GM12878 (cell line): ENCODE measurements around the gene MYH6. TPM values are rescaled to one million over a fixed set of nuclear protein-coding genes. Genes with fewer than 3 reads are reported as not detected.

Experiments used
- ATAC-seq: fragments of 200-7000 bp; cut with Tn5 transposase; 3 replicates; pipeline ENCODE4 v1.9.1; 2020; ENCODE audit warnings: mild to moderate bottlenecking, moderate library complexity
- BruUV-seq: library from RNA; stranded (reverse); fragments of 400-500 nt; replicated peaks from 2 replicates; lab custom pipeline; 2021; lab: Mats Ljungman, UMichigan
- CTCF ChIA-PET: fragments of 300-600 bp; sonication (Branson Sonifier 250); formaldehyde crosslinking; extraction: SDS; loops from one replicate; lab custom pipeline; 2021; ENCODE audit warnings: inconsistent platforms; lab: Yijun Ruan, JAX
- POLR2A ChIA-PET: fragments of 350-600 bp; formaldehyde crosslinking; extraction: SDS; loops from one replicate; lab custom pipeline; 2021; ENCODE audit warnings: inconsistent platforms; lab: Charles Lee
- RAD21 ChIA-PET: fragments of 300-600 bp; sonication (Branson Sonifier 250); formaldehyde crosslinking; loops from one replicate; lab custom pipeline; 2023; ENCODE audit warnings: antibody characterized with exemption; ENCODE audit not compliant: unreplicated experiment; lab: Charles Lee
- SMC1A ChIA-PET: fragments of 300-600 bp; sonication (Branson Sonifier 250); formaldehyde crosslinking; loops from one replicate; lab custom pipeline; 2023; ENCODE audit not compliant: unreplicated experiment, uncharacterized antibody; lab: Charles Lee
- DNase-seq: peaks from one replicate; pipeline ENCODE4 v3.0.0-alpha.2; 2011; ENCODE audit warnings: low read depth, low spot score
- FAIRE-seq: peaks from 3 replicates; lab custom pipeline; 2011; peaks lifted over from hg19 to GRCh38; lab: Jason Lieb, UNC
- H2AFZ ChIP-seq: 2 replicates; pipeline ENCODE4 v1.6.0; 2011; ENCODE audit warnings: low read depth, low read length, control low read depth; ENCODE audit not compliant: control insufficient read depth
- H3K27ac ChIP-seq: 2 replicates; pipeline ENCODE4 v1.5.1; 2011; ENCODE audit warnings: control low read depth; ENCODE audit not compliant: control insufficient read depth, insufficient read depth
- H3K27me3 ChIP-seq, 2 experiments: replicated peaks in 1 of 2; 2 replicates each; pipeline versions ENCODE4 v1.6.0 to v1.6.1; 2011; ENCODE audit warnings: low read length in 1 of 2; ENCODE audit not compliant: control insufficient read depth in 2 of 2, insufficient read depth in 2 of 2
- H3K36me3 ChIP-seq, 2 experiments: 2 replicates each; pipeline ENCODE4 v1.5.1; 2011; ENCODE audit warnings: low read length in 1 of 2; ENCODE audit not compliant: control insufficient read depth in 2 of 2, insufficient read depth in 2 of 2
- H3K4me1 ChIP-seq: 2 replicates; pipeline ENCODE4 v1.6.1; 2011; ENCODE audit warnings: mild to moderate bottlenecking, low read length, moderate library complexity, mixed read lengths; ENCODE audit not compliant: control insufficient read depth, insufficient read depth
- H3K4me2 ChIP-seq: 2 replicates; pipeline ENCODE4 v1.6.0; 2011; ENCODE audit warnings: control low read depth; ENCODE audit not compliant: control insufficient read depth, insufficient read depth
- H3K4me3 ChIP-seq: fragments of 200-600 bp; sonication (generic); 2 replicates; pipeline ENCODE4 v1.5.1; 2016
- H3K79me2 ChIP-seq: 2 replicates; pipeline ENCODE4 v1.6.0; 2011; ENCODE audit warnings: low read length; ENCODE audit not compliant: control insufficient read depth, insufficient read depth
- H3K9ac ChIP-seq: 2 replicates; pipeline ENCODE4 v1.8.0; 2011; ENCODE audit warnings: low read length, control low read depth, mixed read lengths; ENCODE audit not compliant: control insufficient read depth, insufficient read depth
- H3K9me3 ChIP-seq: replicated peaks from 3 replicates; pipeline ENCODE4 v1.5.1; 2011; ENCODE audit warnings: mild to moderate bottlenecking, low read length; ENCODE audit not compliant: control insufficient read depth, insufficient read depth
- H4K20me1 ChIP-seq: 2 replicates; pipeline ENCODE4 v1.6.0; 2011; ENCODE audit not compliant: control insufficient read depth, insufficient read depth
- FOXK2 ChIP-seq: fragments of 450-650 bp; IDR thresholded peaks from 2 replicates; pipeline ENCODE4 v1.6.1; 2017; ENCODE audit warnings: mild to moderate bottlenecking, moderate library complexity
- IRF4 ChIP-seq: IDR thresholded peaks from 2 replicates; pipeline ENCODE4 v1.6.1; 2011; ENCODE audit warnings: low read depth, low read length
- JUNB ChIP-seq: IDR thresholded peaks from 2 replicates; pipeline ENCODE4 v1.6.1; 2016; ENCODE audit warnings: antibody characterized with exemption, mild to moderate bottlenecking
- NFIC ChIP-seq: IDR thresholded peaks from 2 replicates; pipeline ENCODE4 v1.6.1; 2012; ENCODE audit warnings: low read depth, mild to moderate bottlenecking, inconsistent platforms, low read length, moderate library complexity
- PBX3 ChIP-seq: IDR thresholded peaks from 2 replicates; pipeline ENCODE4 v1.6.1; 2011; ENCODE audit warnings: mild to moderate bottlenecking, low read depth, low read length, moderate library complexity; ENCODE audit not compliant: insufficient replicate concordance
- POU2F2 ChIP-seq: IDR thresholded peaks from 3 replicates; pipeline ENCODE4 v1.6.1; 2011; ENCODE audit warnings: low read depth, mild to moderate bottlenecking, low read length, borderline replicate concordance
- SMAD1 ChIP-seq: fragments of 450-650 bp; IDR thresholded peaks from 2 replicates; pipeline ENCODE4 v1.6.1; 2018; ENCODE audit warnings: mild to moderate bottlenecking, low read depth; ENCODE audit not compliant: partially characterized antibody
- TBL1XR1 ChIP-seq: IDR thresholded peaks from 2 replicates; pipeline ENCODE4 v1.6.1; 2012; ENCODE audit warnings: low read depth, low read length, improper control_type of control experiment
- USF1 ChIP-seq: IDR thresholded peaks from 2 replicates; pipeline ENCODE4 v1.6.1; 2011; ENCODE audit warnings: borderline replicate concordance, low read depth, mild to moderate bottlenecking, moderate library complexity, mixed read lengths, low read length; ENCODE audit not compliant: insufficient read depth; ENCODE audit errors: extremely low read length
- ZNF687 ChIP-seq: fragments of 450-650 bp; IDR thresholded peaks from 2 replicates; pipeline ENCODE4 v1.6.1; 2017; ENCODE audit warnings: mild to moderate bottlenecking, moderate library complexity
- WGBS: methylation state at CpG from one replicate; pipeline ENCODE4 v1.1.6; 2016; ENCODE audit warnings: low lambda C conversion rate; ENCODE audit not compliant: insufficient replicate concordance, insufficient coverage; ENCODE audit errors: missing lambda C conversion rate; 5-methylcytosine and 5-hydroxymethylcytosine counted together
- in situ Hi-C: fragments of 300-500 bp; cut with MboI; formaldehyde crosslinking; loops from 9 replicates; pipeline ENCODE4 v1.14.3; 2018; ENCODE audit warnings: mixed read lengths
- intact Hi-C: fragments of 100-400 bp; cut with micrococcal nuclease; formaldehyde crosslinking; loops from one replicate; pipeline ENCODE4 v1.14.2; 2022; ENCODE audit not compliant: unreplicated experiment
- polyA plus RNA-seq, 11 experiments: library from polyadenylated mRNA; depleted of rRNA in 4 of 11; unstranded in 6 of 11; stranded (reverse) in 5 of 11; fragments of >200 nt; fragmentation: Nextera tagmentation in 4 of 11; fragmentation: Illumina TruSeq in 1 of 11; extraction: Ambion mirVana in 4 of 11; extraction: Trizol in 1 of 11; gene quantifications; 1 replicate in 1 of 11; 2 replicates in 10 of 11; pipeline versions ENCODE4 v1.2.1 to v1.2.3, GENCODE V29; 2011 to 2016; ENCODE audit warnings: inconsistent platforms in 2 of 11, missing spikeins in 2 of 11, low read depth in 1 of 11
- total RNA-seq, 4 experiments: library from RNA; depleted of rRNA in 3 of 4; stranded (reverse); fragments of >200 nt in 3 of 4; fragmentation: Illumina TruSeq in 1 of 4; extraction: Trizol in 1 of 4; gene quantifications; 2 replicates each; pipeline versions ENCODE4 v1.2.1 to v1.2.3, GENCODE V29; 2013 to 2021

The MYH6 gene
- total and polyA plus RNA-seq, 10 of the 15 experiments (the other 5 are each of a cell fraction or from before 2014, with no cell fraction given): 0.01 to 0.84 (median 0.05) TPM; not detected in 7

DNA sequence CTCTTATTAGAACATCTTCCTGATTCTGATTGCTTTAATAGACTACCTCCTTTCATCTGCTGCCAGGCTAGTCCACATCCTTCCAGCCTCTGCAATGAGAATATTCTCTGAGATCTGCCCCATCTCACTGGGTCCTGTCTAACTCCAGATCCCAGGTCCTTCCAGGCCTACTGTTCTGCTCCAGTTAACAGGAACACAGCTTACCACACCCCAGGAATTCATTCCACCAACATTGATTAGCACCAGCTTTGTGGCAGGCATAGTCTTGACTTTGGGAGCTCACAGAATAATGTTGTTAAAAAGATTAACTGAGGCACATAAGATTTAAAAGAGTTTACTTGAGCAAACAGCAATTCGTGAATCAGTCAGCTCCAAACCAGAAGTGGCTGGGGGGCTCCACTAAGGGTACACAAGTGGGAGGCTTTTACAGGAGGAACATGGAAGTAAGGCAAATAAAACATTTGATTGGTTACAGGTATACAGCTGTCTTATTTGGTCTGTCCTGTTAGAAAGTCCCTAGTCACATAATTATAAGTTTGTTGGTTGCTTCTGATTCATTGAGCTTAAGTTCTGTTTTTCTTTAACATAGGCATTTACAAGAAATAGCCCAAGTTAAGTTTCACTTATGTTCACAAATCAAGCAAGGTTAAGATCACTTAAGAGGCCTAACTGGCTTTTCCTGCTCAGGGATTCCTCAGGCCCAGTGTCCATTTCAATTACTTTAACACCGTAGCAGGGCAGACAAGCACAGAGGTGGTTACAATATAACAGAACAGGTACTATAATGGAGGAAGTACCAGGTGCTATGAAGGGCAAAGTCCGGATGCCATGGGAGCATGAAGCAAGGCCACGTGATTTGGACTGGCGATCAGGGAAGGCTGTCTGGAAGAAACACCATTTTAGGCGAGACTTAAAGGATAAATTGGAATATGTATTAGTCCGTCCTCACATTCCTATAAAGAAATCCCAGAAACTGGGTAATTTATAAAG is 39.6 kb upstream of the MYH6 start:
- Histone ChIP-seq H3K36me3 (no peaks in the 10 kb centered on the region), H3K4me2 (no peak overlapping the region), H3K79me2 (no peaks in the 10 kb centered on the region), H3K27ac (peak overlapping the region; percentile 35), H3K4me1 (peaks cover 26% of the 10 kb centered on the region), H3K9me3 (no peaks in the 10 kb centered on the region; the same call in 2 of the 3 replicates), H3K4me3 (no peak overlapping the region), H2AFZ (no peak overlapping the region), H3K27me3 (no peaks in the 10 kb centered on the region; a peak in 1 of 4 replicates), H3K9ac (no peak overlapping the region), H4K20me1 (no peaks in the 10 kb centered on the region)
- ChIA-PET POLR2A (interaction anchor here (1.4 kb wide), 1 partner anchor 127 kb away, joined by 3 read pairs; the partner anchor contains the start of gene PABPN1), CTCF (interaction anchor here (0.9 to 1.7 kb wide), 3 partner anchors 23 to 326 kb away, joined by 3 read pairs; no protein-coding TSS in a partner anchor), SMC1A (interaction anchor here (1.2 kb wide), 1 partner anchor 115 kb away, joined by 4 read pairs; no protein-coding TSS in a partner anchor), RAD21 (no interaction called here)
- FAIRE-seq (no peak), DNase-seq (no peak), ATAC-seq (peak; percentile 27; the same call in 1 of the 3 replicates)
- TF ChIP-seq SMAD1 (no peak), IRF4 (no peak), NFIC (no peak), ZNF687 (no peak), PBX3 (no peak), USF1 (no peak), POU2F2 (no peak), TBL1XR1 (no peak), JUNB (no peak), FOXK2 (no peak)
- WGBS: 25% methylated on average over 7 of the region's 7 CpGs
- in situ Hi-C loops: no loop called here
- no TSS peak for BruUV-seq
- intact Hi-C loops: no loop called here
